Spleen (tissue), 7 donors: ENCODE results near the gene UNC50.

Experiments used
- POLR2AphosphoS5 ChIP-seq, 3 donors: sonication (generic); formaldehyde crosslinking; IDR thresholded peaks; one replicate each; pipeline ENCODE4 v1.5.1; 2017; ENCODE audit warnings: antibody characterized with exemption in 3 of 3
- TF ChIP-seq, protein P1 (sequence below), 11 experiments: fragments of 200-600 bp in 7 of 11; fragments of 450-650 bp in 4 of 11; sonication (generic) in 4 of 11; IDR thresholded peaks in 8 of 11; conservative IDR thresholded peaks in 3 of 11; 1 replicate in 7 of 11; 2 replicates in 4 of 11; pipeline versions ENCODE4 v1.4.0 to v1.8.0; 2016 to 2021; ENCODE audit warnings: antibody characterized with exemption in 11 of 11, inconsistent platforms in 4 of 11, mild to moderate bottlenecking in 1 of 11
- donor health status: DM: no; HTN: no; CAD: no; lungs with moderate emphysema.
- donor health status: DM: no; HTN: no; CAD: no.
- donor health status: DM: no; HTN: no; CAD: no.

DNA sequence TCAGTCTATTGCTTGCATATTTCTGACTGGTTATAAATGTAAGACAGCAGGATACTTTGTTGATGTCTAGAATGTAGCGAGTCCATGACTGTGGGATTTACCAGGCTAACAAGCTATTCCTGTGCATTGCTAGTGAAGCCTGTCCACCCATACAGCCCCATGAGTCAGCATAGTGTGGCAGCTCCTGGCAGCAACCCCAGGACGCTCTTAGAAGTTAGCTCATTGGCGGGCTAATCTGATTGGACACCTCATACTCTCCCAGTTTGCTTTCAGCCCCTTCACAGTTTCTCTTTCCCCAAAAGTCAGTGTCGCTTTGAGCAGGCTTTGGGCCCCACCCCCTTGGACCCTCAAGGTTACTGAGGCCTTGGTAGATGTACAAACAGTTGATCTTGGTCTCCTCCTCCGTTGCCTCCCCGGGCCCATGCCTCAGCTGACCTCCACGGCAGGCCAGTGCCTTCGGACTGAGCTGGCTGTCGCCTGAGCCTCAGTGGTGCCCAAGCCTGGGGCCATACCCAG lies 48.1 kb upstream of the UNC50 start:
- TF ChIP-seq POLR2AphosphoS5 (IDR thresholded peaks at IDR 0.05), result peak in 1 of 3 donors; percentile 23
- TF ChIP-seq, protein P1, sequence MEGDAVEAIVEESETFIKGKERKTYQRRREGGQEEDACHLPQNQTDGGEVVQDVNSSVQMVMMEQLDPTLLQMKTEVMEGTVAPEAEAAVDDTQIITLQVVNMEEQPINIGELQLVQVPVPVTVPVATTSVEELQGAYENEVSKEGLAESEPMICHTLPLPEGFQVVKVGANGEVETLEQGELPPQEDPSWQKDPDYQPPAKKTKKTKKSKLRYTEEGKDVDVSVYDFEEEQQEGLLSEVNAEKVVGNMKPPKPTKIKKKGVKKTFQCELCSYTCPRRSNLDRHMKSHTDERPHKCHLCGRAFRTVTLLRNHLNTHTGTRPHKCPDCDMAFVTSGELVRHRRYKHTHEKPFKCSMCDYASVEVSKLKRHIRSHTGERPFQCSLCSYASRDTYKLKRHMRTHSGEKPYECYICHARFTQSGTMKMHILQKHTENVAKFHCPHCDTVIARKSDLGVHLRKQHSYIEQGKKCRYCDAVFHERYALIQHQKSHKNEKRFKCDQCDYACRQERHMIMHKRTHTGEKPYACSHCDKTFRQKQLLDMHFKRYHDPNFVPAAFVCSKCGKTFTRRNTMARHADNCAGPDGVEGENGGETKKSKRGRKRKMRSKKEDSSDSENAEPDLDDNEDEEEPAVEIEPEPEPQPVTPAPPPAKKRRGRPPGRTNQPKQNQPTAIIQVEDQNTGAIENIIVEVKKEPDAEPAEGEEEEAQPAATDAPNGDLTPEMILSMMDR (IDR thresholded peaks at IDR 0.05 in 8 of 11, conservative IDR thresholded peaks at IDR 0.05 in 3 of 11), result no peak
